CD14-positive monocyte (primary cell): ENCODE measurements around the gene TOGARAM1. TPM values are rescaled to one million over a fixed set of nuclear protein-coding genes. Genes with fewer than 3 reads are reported as not detected.

Experiments used
- DNase-seq, 3 donors: peaks; one replicate each; pipeline ENCODE4 v3.0.0-alpha.2; 2011 to 2022
- H2AFZ ChIP-seq: 2 replicates; pipeline ENCODE4 v1.6.0; 2012; ENCODE audit warnings: mild to moderate bottlenecking, low read depth, low read length, inconsistent platforms; ENCODE audit not compliant: insufficient read depth, poor library complexity, severe bottlenecking
- H3K27ac ChIP-seq, 2 donors: 1 replicate in 1 of 2; 2 replicates in 1 of 2; pipeline ENCODE4 v1.5.1; 2012 to 2013; ENCODE audit warnings: low read length in 2 of 2, control low read depth in 1 of 2, inconsistent platforms in 1 of 2, low read depth in 1 of 2, mild to moderate bottlenecking in 1 of 2
- H3K27me3 ChIP-seq, 2 donors: one replicate each; pipeline versions ENCODE4 v1.6.0 to v1.6.1; 2011 to 2013; ENCODE audit warnings: low read length in 2 of 2; ENCODE audit not compliant: control insufficient read depth in 2 of 2, insufficient read depth in 2 of 2
- H3K36me3 ChIP-seq, 2 donors: replicated peaks in 1 of 2; 1 replicate in 1 of 2; 2 replicates in 1 of 2; pipeline versions ENCODE4 v1.5.1 to v1.6.1; 2012 to 2013; ENCODE audit warnings: low read length in 2 of 2, control low read depth in 1 of 2, inconsistent platforms in 1 of 2, mild to moderate bottlenecking in 1 of 2; ENCODE audit not compliant: insufficient read depth in 2 of 2, control insufficient read depth in 1 of 2
- H3K4me1 ChIP-seq, 2 donors: 1 replicate in 1 of 2; 2 replicates in 1 of 2; pipeline versions ENCODE4 v1.5.1 to v1.6.1; 2012 to 2013; ENCODE audit warnings: low read length in 2 of 2, control low read depth in 1 of 2, inconsistent platforms in 1 of 2, mild to moderate bottlenecking in 1 of 2, moderate library complexity in 1 of 2; ENCODE audit not compliant: insufficient read depth in 2 of 2, control insufficient read depth in 1 of 2
- H3K4me2 ChIP-seq: replicated peaks from 2 replicates; pipeline ENCODE3; 2012; ENCODE audit warnings: low read length, moderate library complexity, mild to moderate bottlenecking; ENCODE audit not compliant: poor library complexity, severe bottlenecking; ENCODE audit errors: extremely low read depth
- H3K4me3 ChIP-seq, 3 experiments: fragments of 200-600 bp in 1 of 3; sonication (generic) in 1 of 3; replicated peaks in 1 of 3; 1 replicate in 2 of 3; 2 replicates in 1 of 3; pipeline ENCODE4 v1.5.1; 2011 to 2013; ENCODE audit warnings: low read length in 3 of 3, mild to moderate bottlenecking in 3 of 3, control low read depth in 2 of 3, low read depth in 2 of 3, inconsistent platforms in 1 of 3, moderate library complexity in 1 of 3
- H3K79me2 ChIP-seq: 2 replicates; pipeline ENCODE4 v1.6.0; 2012; ENCODE audit warnings: mild to moderate bottlenecking, control low read depth, inconsistent platforms, low read length, moderate library complexity; ENCODE audit not compliant: insufficient read depth
- H3K9ac ChIP-seq: 2 replicates; pipeline ENCODE4 v1.6.0; 2017; ENCODE audit warnings: low read length, mild to moderate bottlenecking; ENCODE audit not compliant: insufficient read depth, poor library complexity, severe bottlenecking
- H3K9me3 ChIP-seq, 2 donors: replicated peaks in 1 of 2; 1 replicate in 1 of 2; 2 replicates in 1 of 2; pipeline versions ENCODE4 v1.5.1 to v1.6.1; 2012 to 2013; ENCODE audit warnings: low read length in 2 of 2, control low read depth in 1 of 2; ENCODE audit not compliant: control insufficient read depth in 1 of 2, insufficient read depth in 1 of 2
- H4K20me1 ChIP-seq: 2 replicates; pipeline ENCODE4 v1.6.0; 2012; ENCODE audit warnings: mild to moderate bottlenecking, low read length, control low read depth, moderate library complexity; ENCODE audit not compliant: insufficient read depth
- H3K27ac Mint-ChIP-seq, 7 donors: one replicate each; pipeline ENCODE4 v1.8.0; 2020; ENCODE audit warnings: mild to moderate bottlenecking in 7 of 7, mixed read lengths in 7 of 7, moderate library complexity in 6 of 7, inconsistent platforms in 2 of 7
- H3K27me3 Mint-ChIP-seq, 3 donors: one replicate each; pipeline ENCODE4 v1.8.0; 2021 to 2022; ENCODE audit warnings: low read depth in 3 of 3, mild to moderate bottlenecking in 3 of 3, mixed read lengths in 3 of 3, moderate library complexity in 3 of 3, inconsistent platforms in 1 of 3
- H3K36me3 Mint-ChIP-seq, 2 donors: one replicate each; pipeline ENCODE4 v1.8.0; 2020; ENCODE audit warnings: mixed read lengths in 2 of 2, inconsistent platforms in 1 of 2, mild to moderate bottlenecking in 1 of 2
- H3K4me1 Mint-ChIP-seq: one replicate; pipeline ENCODE4 v1.8.0; 2020; ENCODE audit warnings: mild to moderate bottlenecking, mixed read lengths
- H3K4me3 Mint-ChIP-seq, 2 donors: one replicate each; pipeline ENCODE4 v1.8.0; 2020; ENCODE audit warnings: mild to moderate bottlenecking in 2 of 2, mixed read lengths in 2 of 2, moderate library complexity in 1 of 2
- H3K9me3 Mint-ChIP-seq, 7 donors: one replicate each; pipeline ENCODE4 v1.8.0; 2020 to 2022; ENCODE audit warnings: mixed read lengths in 7 of 7, mild to moderate bottlenecking in 6 of 7, moderate library complexity in 6 of 7, inconsistent platforms in 2 of 7
- WGBS: methylation state at CpG from one replicate; pipeline ENCODE4 v1.1.5; 2013; ENCODE audit warnings: missing lambda C conversion rate; ENCODE audit not compliant: insufficient coverage; 5-methylcytosine and 5-hydroxymethylcytosine counted together
- intact Hi-C, 2 donors: fragments of 100-400 bp; cut with micrococcal nuclease; formaldehyde crosslinking; loops; one replicate each; pipeline versions ENCODE4 v1.15.0 to v1.15.1; 2023
- polyA plus RNA-seq, 3 donors: library from polyadenylated mRNA; depleted of rRNA in 1 of 3; unstranded in 2 of 3; stranded (reverse) in 1 of 3; fragments of 300-500 nt in 2 of 3; fragments of >200 nt in 1 of 3; fragmentation: Illumina TruSeq in 2 of 3; gene quantifications; 1 replicate in 2 of 3; 2 replicates in 1 of 3; pipeline ENCODE4 v1.2.3, GENCODE V29; 2012 to 2021
- TF ChIP-seq, protein P1 (sequence below): fragments of 200-600 bp; IDR thresholded peaks from one replicate; pipeline ENCODE4 v1.8.0; 2022; ENCODE audit warnings: antibody characterized with exemption, mild to moderate bottlenecking

TOGARAM1 gene
- polyA plus RNA-seq, 3 donors = 2.6 to 3.8 (median 3.4) TPM

DNA sequence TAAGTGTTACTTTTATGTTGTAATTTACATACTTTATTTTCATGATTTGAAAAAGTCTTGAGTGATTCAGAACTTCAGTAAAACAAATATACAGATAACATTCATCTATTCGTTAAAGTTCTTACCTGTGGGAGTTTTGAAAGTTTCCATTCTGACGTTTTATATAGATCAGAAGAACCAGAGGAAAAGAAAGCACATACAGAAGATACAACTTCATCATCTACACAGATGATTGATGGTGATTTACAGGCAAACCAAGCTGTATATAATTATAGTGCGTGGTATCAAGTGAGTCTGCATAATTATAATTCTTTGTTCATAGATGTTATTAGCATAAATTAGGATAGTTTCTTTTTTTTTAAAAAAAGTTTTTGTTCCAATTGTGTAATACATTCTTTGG, 152.3 kb downstream of the TOGARAM1 start:
- no peak overlapping the region for H3K27ac ChIP-seq
- TF ChIP-seq, protein P1, sequence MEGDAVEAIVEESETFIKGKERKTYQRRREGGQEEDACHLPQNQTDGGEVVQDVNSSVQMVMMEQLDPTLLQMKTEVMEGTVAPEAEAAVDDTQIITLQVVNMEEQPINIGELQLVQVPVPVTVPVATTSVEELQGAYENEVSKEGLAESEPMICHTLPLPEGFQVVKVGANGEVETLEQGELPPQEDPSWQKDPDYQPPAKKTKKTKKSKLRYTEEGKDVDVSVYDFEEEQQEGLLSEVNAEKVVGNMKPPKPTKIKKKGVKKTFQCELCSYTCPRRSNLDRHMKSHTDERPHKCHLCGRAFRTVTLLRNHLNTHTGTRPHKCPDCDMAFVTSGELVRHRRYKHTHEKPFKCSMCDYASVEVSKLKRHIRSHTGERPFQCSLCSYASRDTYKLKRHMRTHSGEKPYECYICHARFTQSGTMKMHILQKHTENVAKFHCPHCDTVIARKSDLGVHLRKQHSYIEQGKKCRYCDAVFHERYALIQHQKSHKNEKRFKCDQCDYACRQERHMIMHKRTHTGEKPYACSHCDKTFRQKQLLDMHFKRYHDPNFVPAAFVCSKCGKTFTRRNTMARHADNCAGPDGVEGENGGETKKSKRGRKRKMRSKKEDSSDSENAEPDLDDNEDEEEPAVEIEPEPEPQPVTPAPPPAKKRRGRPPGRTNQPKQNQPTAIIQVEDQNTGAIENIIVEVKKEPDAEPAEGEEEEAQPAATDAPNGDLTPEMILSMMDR = no peak
- no peaks in the 10 kb centered on the region for H3K9me3 Mint-ChIP-seq
- no peaks in the 10 kb centered on the region for H3K27me3 ChIP-seq
- H3K4me1 Mint-ChIP-seq = no peaks in the 10 kb centered on the region
- DNase-seq = no peak
- no peaks in the 10 kb centered on the region for H3K9me3 ChIP-seq
- intact Hi-C loops = no loop called here
- H3K4me2 ChIP-seq = no peak overlapping the region
- H3K4me3 Mint-ChIP-seq = no peak overlapping the region
- no peak overlapping the region for H3K9ac ChIP-seq
- H3K27ac Mint-ChIP-seq = no peak overlapping the region
- H4K20me1 ChIP-seq = no peaks in the 10 kb centered on the region
- no CpG with 5 or more reads among the region's 3 CpGs for WGBS
- H2AFZ ChIP-seq = no peak overlapping the region
- peaks cover 88 to 99% of the 10 kb centered on the region in 2 donors for H3K36me3 ChIP-seq
- no peaks in the 10 kb centered on the region for H3K4me1 ChIP-seq
- peaks cover 59 to 78% of the 10 kb centered on the region in 2 donors for H3K36me3 Mint-ChIP-seq
- H3K27me3 Mint-ChIP-seq = no peaks in the 10 kb centered on the region
- H3K79me2 ChIP-seq = no peaks in the 10 kb centered on the region
- H3K4me3 ChIP-seq = no peak overlapping the region

DNA sequence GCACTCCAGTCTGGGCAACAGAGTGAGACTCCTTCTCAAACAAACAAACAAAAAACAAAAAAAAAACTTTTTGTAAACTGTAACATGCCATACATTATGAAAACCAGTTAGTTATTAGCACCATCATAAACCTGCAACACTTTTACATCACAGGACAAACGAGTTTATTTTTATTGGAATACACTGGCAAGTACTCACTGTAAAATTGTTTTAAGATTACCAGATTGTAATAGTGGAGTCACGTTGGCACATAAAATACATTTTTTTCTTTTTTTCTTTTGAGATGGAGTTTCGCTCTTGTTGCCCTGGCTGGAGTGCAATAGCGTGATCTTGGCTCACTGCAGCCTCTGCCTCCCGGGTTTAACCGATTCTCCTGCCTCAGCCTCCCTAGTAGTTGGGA, 156.6 kb downstream of the TOGARAM1 start:
- Histone ChIP-seq H3K4me3 (no peak overlapping the region), H4K20me1 (no peaks in the 10 kb centered on the region), H3K27me3 (no peaks in the 10 kb centered on the region), H3K36me3 (peaks cover 75 to 99% of the 10 kb centered on the region in 2 donors), H3K9ac (no peak overlapping the region), H3K4me2 (no peak overlapping the region), H3K79me2 (no peaks in the 10 kb centered on the region), H3K4me1 (no peaks in the 10 kb centered on the region), H3K27ac (no peak overlapping the region), H2AFZ (no peak overlapping the region), H3K9me3 (no peaks in the 10 kb centered on the region)
- WGBS = 98% methylated on average over 4 of the region's 6 CpGs
- TF ChIP-seq, protein P1 = no peak
- Mint-ChIP-seq H3K27me3 (no peaks in the 10 kb centered on the region), H3K4me3 (no peak overlapping the region), H3K9me3 (no peaks in the 10 kb centered on the region), H3K4me1 (no peaks in the 10 kb centered on the region), H3K36me3 (peaks cover 55 to 83% of the 10 kb centered on the region in 2 donors), H3K27ac (no peak overlapping the region)
- intact Hi-C loops = no loop called here
- no peak for DNase-seq
